HepG2 (cell line): Measurements from ENCODE around the gene NFX1. TPM values are rescaled to one million over a fixed set of nuclear protein-coding genes. Genes with fewer than 3 reads are reported as not detected.
"Not testable (repeated sequence)": the region's sequence is repeated elsewhere in the genome, so short reads cannot be mapped to it uniquely, and the experiment has no call there.

Experiments
- ATAC-seq: fragments of 200-7000 bp; cut with Tn5 transposase; 3 replicates; pipeline ENCODE4 v1.9.1; 2020; ENCODE audit warnings: mild to moderate bottlenecking, moderate library complexity
- BruUV-seq: library from RNA; stranded (reverse); fragments of 400-500 nt; replicated peaks from 2 replicates; lab custom pipeline; 2021; lab: Mats Ljungman, UMichigan
- CTCF ChIA-PET: fragments of 300-600 bp; formaldehyde crosslinking; extraction: SDS; loops from one replicate; lab custom pipeline; 2021; ENCODE audit warnings: low total read pairs, inconsistent platforms, low intra/inter-chr PET ratio; lab: Yijun Ruan, JAX
- POLR2A ChIA-PET: fragments of 350-600 bp; sonication (Branson Sonifier 250); formaldehyde crosslinking; loops from one replicate; lab custom pipeline; 2020; ENCODE audit warnings: antibody characterized with exemption, inconsistent platforms; lab: Yijun Ruan, JAX
- DNase-seq: peaks from one replicate; pipeline ENCODE4 v3.0.0-alpha.2; 2015; ENCODE audit warnings: low spot score
- FAIRE-seq: peaks from 3 replicates; lab custom pipeline; 2011; peaks lifted over from hg19 to GRCh38; lab: Jason Lieb, UNC
- H2AFZ ChIP-seq: one replicate; pipeline ENCODE4 v1.6.1; 2011; ENCODE audit warnings: low read length, inconsistent platforms
- H3K27ac ChIP-seq: fragments of 300-600 bp; 3 replicates; pipeline ENCODE4 v1.8.0; 2011; ENCODE audit warnings: mixed run types, mild to moderate bottlenecking, mixed read lengths, low read length, inconsistent platforms; ENCODE audit not compliant: insufficient read depth; ENCODE audit errors: extremely low read length
- H3K27me3 ChIP-seq, 2 experiments: fragments of 200-600 bp in 1 of 2; 2 replicates in 1 of 2; 3 replicates in 1 of 2; pipeline versions ENCODE4 v1.6.0 to v1.8.0; 2011; ENCODE audit warnings: low read length in 2 of 2, mild to moderate bottlenecking in 2 of 2, moderate library complexity in 2 of 2, inconsistent platforms in 1 of 2; ENCODE audit not compliant: insufficient read depth in 2 of 2, control insufficient read depth in 1 of 2
- H3K36me3 ChIP-seq, 2 experiments: fragments of 200-600 bp in 1 of 2; replicated peaks in 1 of 2; 2 replicates in 1 of 2; 3 replicates in 1 of 2; pipeline versions ENCODE4 v1.5.1 to v1.8.0; 2011; ENCODE audit warnings: low read length in 2 of 2, inconsistent platforms in 1 of 2; ENCODE audit not compliant: insufficient read depth in 2 of 2, control insufficient read depth in 1 of 2
- H3K4me1 ChIP-seq: 2 replicates; pipeline ENCODE4 v1.5.1; 2012; ENCODE audit warnings: low read length, inconsistent platforms; ENCODE audit not compliant: insufficient read depth
- H3K4me2 ChIP-seq: 2 replicates; pipeline ENCODE4 v1.6.0; 2011; ENCODE audit warnings: low read depth, low read length, inconsistent platforms
- H3K4me3 ChIP-seq, 3 experiments: fragments of 200-600 bp in 1 of 3; sonication (generic), shearing (Covaris generic) in 1 of 3; replicated peaks in 1 of 3; 2 replicates each; pipeline ENCODE4 v1.5.1; 2011 to 2016; ENCODE audit warnings: low read length in 3 of 3, inconsistent platforms in 2 of 3, low read depth in 2 of 3, mild to moderate bottlenecking in 2 of 3, control low read depth in 1 of 3, mixed read lengths in 1 of 3; ENCODE audit not compliant: insufficient read depth in 1 of 3
- H3K79me2 ChIP-seq: one replicate; pipeline ENCODE4 v1.6.1; 2011; ENCODE audit warnings: low read length, inconsistent platforms; ENCODE audit not compliant: insufficient read depth
- H3K9ac ChIP-seq: 2 replicates; pipeline ENCODE4 v1.6.0; 2011; ENCODE audit warnings: mild to moderate bottlenecking, low read depth, low read length, inconsistent platforms; ENCODE audit not compliant: insufficient read depth
- H3K9me3 ChIP-seq: 2 replicates; pipeline ENCODE4 v1.5.1; 2012; ENCODE audit warnings: mild to moderate bottlenecking, low read length
- H4K20me1 ChIP-seq: 2 replicates; pipeline ENCODE4 v1.6.0; 2011; ENCODE audit warnings: inconsistent platforms, mild to moderate bottlenecking, low read length, moderate library complexity; ENCODE audit not compliant: insufficient read depth
- WGBS: methylation state at CpG from one replicate; pipeline ENCODE4 v1.1.6; 2017; ENCODE audit warnings: low lambda C conversion rate; 5-methylcytosine and 5-hydroxymethylcytosine counted together
- in situ Hi-C: cut with HindIII; loops from 2 replicates; pipeline ENCODE4 v1.10.0; 2017; ENCODE audit warnings: low pct_unique_long_range_greater_than_20kb; ENCODE audit not compliant: extremely low pct_ligation_motif_present
- intact Hi-C: fragments of 100-400 bp; cut with micrococcal nuclease; formaldehyde crosslinking; loops from one replicate; pipeline ENCODE4 v1.10.0; 2022; ENCODE audit not compliant: unreplicated experiment
- polyA plus RNA-seq, 8 experiments: library from polyadenylated mRNA; depleted of rRNA in 3 of 8; stranded (reverse) in 7 of 8; unstranded in 1 of 8; fragments of >200 nt; fragmentation: Illumina TruSeq in 4 of 8; extraction: Trizol in 4 of 8; gene quantifications; 2 replicates each; pipeline versions ENCODE4 v1.2.1 to v1.2.3, GENCODE V29; 2011 to 2016; ENCODE audit warnings: low read depth in 4 of 8, missing spikeins in 1 of 8, mixed read lengths in 1 of 8; ENCODE audit not compliant: insufficient read depth in 1 of 8
- total RNA-seq, 5 experiments: library from RNA; depleted of rRNA; stranded (reverse); fragments of >200 nt; fragmentation: Illumina TruSeq; extraction: Trizol; gene quantifications; 2 replicates each; pipeline ENCODE4 v1.2.3, GENCODE V29; 2016; ENCODE audit warnings: low read depth in 1 of 5

Gene NFX1
- total and polyA plus RNA-seq, 2 of the 13 experiments (the other 11 are each of a cell fraction or from before 2014, with no cell fraction given) = 23.9 to 27.5 TPM

GRCh38 chr9:33383396-33383795, 93.1 kb downstream of the NFX1 start:
- H3K9me3 ChIP-seq, in situ Hi-C loops, POLR2A ChIA-PET, FAIRE-seq, intact Hi-C loops, H3K27me3 ChIP-seq, H3K36me3 ChIP-seq, H3K4me3 ChIP-seq, ATAC-seq, H3K79me2 ChIP-seq, H3K27ac ChIP-seq, H4K20me1 ChIP-seq, H3K9ac ChIP-seq, H2AFZ ChIP-seq, BruUV-seq, DNase-seq, H3K4me2 ChIP-seq, CTCF ChIA-PET: not testable (repeated sequence)
- 76% methylated on average over 11 of the region's 11 CpGs for WGBS
- H3K4me1 ChIP-seq = peaks cover 29% of the 10 kb centered on the region

GRCh38 chr9:33385536-33385935, 95.2 kb downstream of the NFX1 start:
- CTCF ChIA-PET, intact Hi-C loops: not testable (repeated sequence)

More at GRCh38 chr9:33385536-33385935, 95.2 kb downstream of the NFX1 start:
- 95% methylated on average over 4 of the region's 11 CpGs for WGBS
- FAIRE-seq, H3K79me2 ChIP-seq, in situ Hi-C loops, H2AFZ ChIP-seq, H3K4me3 ChIP-seq, H4K20me1 ChIP-seq, POLR2A ChIA-PET, H3K4me2 ChIP-seq, H3K36me3 ChIP-seq, H3K27ac ChIP-seq, H3K27me3 ChIP-seq, DNase-seq, H3K9me3 ChIP-seq, BruUV-seq, H3K9ac ChIP-seq, ATAC-seq: not testable (repeated sequence)
- H3K4me1 ChIP-seq = peaks cover 24% of the 10 kb centered on the region
